Sigmoid colon (tissue), 7 donors: ENCODE results near the gene FBXO3. TPM values are rescaled to one million over a fixed set of nuclear protein-coding genes. Genes with fewer than 3 reads are reported as not detected.
A peak's percentile ranks its signal among the peaks of the same experiment; 100 is the strongest.
"Not testable (repeated sequence)": the region's sequence is repeated elsewhere in the genome, so short reads cannot be mapped to it uniquely, and the experiment has no call there.

ENCODE experiments used
- DNase-seq: peaks from one replicate; pipeline ENCODE4 v3.0.0-alpha.2; 2019
- H3K27ac ChIP-seq, 4 donors: fragments of 200-600 bp; sonication (generic); one replicate each; pipeline ENCODE4 v1.5.1; 2016 to 2019; ENCODE audit warnings: mild to moderate bottlenecking in 1 of 4
- H3K27me3 ChIP-seq, 3 donors: fragments of 200-600 bp; sonication (generic); one replicate each; pipeline ENCODE4 v1.5.1; 2019; ENCODE audit warnings: mild to moderate bottlenecking in 1 of 3
- H3K36me3 ChIP-seq, 4 donors: fragments of 200-600 bp; sonication (generic); one replicate each; pipeline ENCODE4 v1.5.1; 2016 to 2019
- H3K4me1 ChIP-seq, 4 donors: fragments of 200-600 bp; sonication (generic); one replicate each; pipeline ENCODE4 v1.5.1; 2017 to 2019
- H3K4me3 ChIP-seq, 4 donors: fragments of 200-600 bp; sonication (generic); one replicate each; pipeline ENCODE4 v1.5.1; 2017 to 2019; ENCODE audit warnings: mild to moderate bottlenecking in 2 of 4, moderate library complexity in 1 of 4
- H3K9me3 ChIP-seq, 4 donors: fragments of 200-600 bp in 3 of 4; sonication (generic) in 3 of 4; one replicate each; pipeline versions ENCODE4 v1.5.1 to v1.6.1; 2013 to 2019
- CTCF ChIP-seq, 4 experiments: fragments of 450-650 bp in 3 of 4; fragments of 200-600 bp in 1 of 4; IDR thresholded peaks; one replicate each; pipeline ENCODE4 v1.5.1; 2016 to 2019; ENCODE audit warnings: antibody characterized with exemption in 4 of 4, mild to moderate bottlenecking in 3 of 4, moderate library complexity in 2 of 4
- EP300 ChIP-seq, 4 donors: sonication (generic); formaldehyde crosslinking; IDR thresholded peaks; one replicate each; pipeline ENCODE4 v1.6.1; 2017; ENCODE audit warnings: antibody characterized with exemption in 4 of 4
- POLR2A ChIP-seq, 2 donors: fragments of 450-650 bp; IDR thresholded peaks; one replicate each; pipeline ENCODE4 v1.6.1; 2016; ENCODE audit warnings: antibody characterized with exemption in 2 of 2, mild to moderate bottlenecking in 2 of 2, moderate library complexity in 2 of 2
- POLR2AphosphoS5 ChIP-seq, 4 donors: sonication (generic); formaldehyde crosslinking; IDR thresholded peaks; one replicate each; pipeline ENCODE4 v1.6.1; 2017; ENCODE audit warnings: antibody characterized with exemption in 4 of 4
- WGBS, 2 donors: extraction: QIAGEN DNeasy Blood & Tissue Kit; methylation state at CpG; one replicate each; pipeline ENCODE4 v1.1.7; 2013; 5-methylcytosine and 5-hydroxymethylcytosine counted together
- intact Hi-C: fragments of 100-400 bp; cut with DNase I; formaldehyde crosslinking; loops from one replicate; pipeline ENCODE4 v1.15.1; 2023
- polyA plus RNA-seq, 3 donors: library from polyadenylated mRNA; stranded (reverse); fragments of 200-250 nt; gene quantifications; one replicate each; pipeline ENCODE4 v1.2.3, GENCODE V29; 2013
- total RNA-seq, 4 donors: library from RNA; depleted of rRNA; stranded (reverse); fragments of >200 nt; gene quantifications; one replicate each; pipeline ENCODE4 v1.1.0, GENCODE V29; 2016
- donor health status: healthy with polysubstance abuse.
- donor health status: Bipolar disorder and iron deficiency.
- donor health status: healthy.

The FBXO3 gene
- total and polyA plus RNA-seq, 7 donors = 20.2 to 53.5 (median 36.8) TPM

- TF ChIP-seq CTCF (IDR thresholded peaks at IDR 0.05) (no peak), POLR2AphosphoS5 (IDR thresholded peaks at IDR 0.05) (no peak), POLR2A (IDR thresholded peaks at IDR 0.05) (no peak), EP300 (IDR thresholded peaks at IDR 0.05) (no peak)
- intact Hi-C loops = loop anchor here (5.0 to 10.0 kb wide), 2 partner anchors 38 to 366 kb away; no protein-coding TSS in a partner anchor
- Histone ChIP-seq H3K27me3 (no peaks in the 10 kb centered on the region), H3K4me3 (no peak overlapping the region), H3K36me3 (no peaks in the 10 kb centered on the region), H3K27ac (no peak overlapping the region), H3K4me1 (peaks cover 0 to 53% (median 45%) of the 10 kb centered on the region in 4 donors), H3K9me3 (no peaks in the 10 kb centered on the region)
- 83 to 87% methylated on average over 7 of the region's 7 CpGs for WGBS, 2 donors
- no peak for DNase-seq
Measured at GRCh38 chr11:33730716-33731115, 43.6 kb downstream of the FBXO3 start.

- H3K27ac ChIP-seq, H3K36me3 ChIP-seq, H3K9me3 ChIP-seq, intact Hi-C loops, H3K4me3 ChIP-seq, H3K27me3 ChIP-seq, DNase-seq: not testable (repeated sequence)
- peaks cover 0 to 56% (median 47%) of the 10 kb centered on the region in 4 donors for H3K4me1 ChIP-seq
- 81% methylated on average over 5 of the region's 5 CpGs for WGBS, 2 donors
Measured at GRCh38 chr11:33729072-33729664, 45.2 kb downstream of the FBXO3 start.

GRCh38 chr11:33727539-33727938, 46.8 kb downstream of the FBXO3 start:
- H3K27ac ChIP-seq, H3K27me3 ChIP-seq: not testable (repeated sequence)
- WGBS, 2 donors = 58 to 60% methylated on average over 1 of the region's 1 CpG

GRCh38 chr11:33725496-33725895, 48.8 kb downstream of the FBXO3 start:
- Histone ChIP-seq H3K4me3 (no peak overlapping the region), H3K4me1 (peaks cover 0 to 64% (median 57%) of the 10 kb centered on the region in 4 donors), H3K9me3 (no peaks in the 10 kb centered on the region), H3K27ac (peak overlapping the region in 3 of 4 donors; percentile 69 to 80 (median 80)), H3K36me3 (peaks cover 0 to 16% (median 6%) of the 10 kb centered on the region in 4 donors), H3K27me3 (no peaks in the 10 kb centered on the region)
- DNase-seq = no peak
- intact Hi-C loops = no loop called here
- WGBS, 2 donors = 85 to 90% methylated on average over 5 of the region's 5 CpGs
- TF ChIP-seq CTCF (IDR thresholded peaks at IDR 0.05) (no peak), EP300 (IDR thresholded peaks at IDR 0.05) (no peak), POLR2A (IDR thresholded peaks at IDR 0.05) (no peak), POLR2AphosphoS5 (IDR thresholded peaks at IDR 0.05) (no peak)

More at GRCh38 chr11:33727539-33727938, 46.8 kb downstream of the FBXO3 start:
- H3K4me3 ChIP-seq, intact Hi-C loops, DNase-seq, H3K36me3 ChIP-seq, H3K9me3 ChIP-seq: not testable (repeated sequence)
- peaks cover 0 to 62% (median 51%) of the 10 kb centered on the region in 4 donors for H3K4me1 ChIP-seq

- no peaks in the 10 kb centered on the region for H3K27me3 ChIP-seq
- peak overlapping the region; percentile 59 to 80 (median 74) for H3K27ac ChIP-seq
- intact Hi-C loops = no loop called here
- peaks cover 0 to 56% (median 53%) of the 10 kb centered on the region in 4 donors for H3K4me1 ChIP-seq
- peak; percentile 78 for DNase-seq
- TF ChIP-seq POLR2A (IDR thresholded peaks at IDR 0.05) (no peak), POLR2AphosphoS5 (IDR thresholded peaks at IDR 0.05) (peak in 1 of 4 donors; percentile 62), CTCF (IDR thresholded peaks at IDR 0.05) (no peak), EP300 (IDR thresholded peaks at IDR 0.05) (no peak)
- no peak overlapping the region for H3K4me3 ChIP-seq
- 64 to 72% methylated on average over 4 of the region's 4 CpGs for WGBS, 2 donors
- H3K9me3 ChIP-seq = no peaks in the 10 kb centered on the region
- peaks cover under 1 to 25% (median 8%) of the 10 kb centered on the region in 4 donors for H3K36me3 ChIP-seq
Measured at GRCh38 chr11:33724644-33725035, 49.7 kb downstream of the FBXO3 start.
